IPS-NIHi11 (cell line): Measurements from ENCODE around the gene SLC22A3.
"Not testable (repeated sequence)": the region's sequence is repeated elsewhere in the genome, so short reads cannot be mapped to it uniquely, and the experiment has no call there.

Experiments used
- DNase-seq: peaks from one replicate; pipeline ENCODE4 v3.0.0; 2012; ENCODE audit warnings: mixed read lengths, low spot score

SLC22A3 gene

DNA sequence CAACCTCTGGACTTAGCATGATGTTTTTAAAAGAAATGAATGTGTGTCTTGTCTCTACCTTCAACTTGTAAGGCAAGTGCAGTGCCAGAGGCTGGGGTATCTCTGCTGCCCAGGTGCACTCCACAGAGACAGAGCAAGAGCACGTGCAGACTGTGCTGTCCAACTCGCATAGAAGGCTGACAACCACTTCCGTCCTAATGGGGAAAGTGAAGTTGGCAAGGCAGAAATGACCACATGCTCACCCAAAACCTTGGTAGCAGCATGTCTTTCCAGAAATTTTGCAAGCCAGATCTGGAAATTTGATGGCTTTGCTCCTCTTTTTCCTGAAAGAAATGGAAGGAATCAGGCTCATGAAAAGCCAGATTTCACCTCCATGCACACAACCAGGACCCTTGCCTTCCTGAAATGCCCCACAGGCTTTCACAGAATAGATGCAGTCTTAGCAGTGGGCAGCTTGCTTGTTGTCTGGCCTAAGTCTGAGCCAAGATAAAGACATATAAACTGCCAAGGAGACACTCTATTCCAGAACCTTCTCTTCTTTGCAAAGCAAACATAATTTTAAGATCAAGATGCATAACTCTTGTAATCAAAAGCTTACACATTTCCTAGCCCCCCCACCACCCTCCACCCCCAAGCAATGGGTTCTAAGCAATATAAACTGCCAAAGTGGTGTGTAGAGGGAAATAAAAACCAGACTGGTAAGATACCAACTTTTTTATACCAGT is 26.8 kb downstream of the SLC22A3 start:
- DNase-seq = no peak

DNA sequence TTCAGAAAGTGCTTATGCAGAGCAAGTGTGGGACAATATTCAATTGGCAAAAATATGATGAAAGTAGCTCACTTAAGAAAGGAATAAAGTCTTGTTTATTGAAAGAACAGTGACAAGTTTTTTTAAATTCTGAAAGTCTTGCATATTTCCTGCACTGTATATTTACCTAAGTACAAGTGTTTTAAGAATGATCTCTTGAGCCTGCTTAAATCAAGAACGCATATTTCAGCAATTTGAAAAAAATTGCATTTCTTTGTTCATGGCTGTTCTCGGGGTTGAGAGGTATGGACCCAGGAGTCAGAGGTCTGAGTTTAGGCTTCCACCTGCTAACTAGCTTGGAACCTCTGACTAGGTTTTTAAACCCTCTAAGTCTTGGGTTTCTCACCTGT is 27.4 kb downstream of the SLC22A3 start:
- DNase-seq = no peak

DNA sequence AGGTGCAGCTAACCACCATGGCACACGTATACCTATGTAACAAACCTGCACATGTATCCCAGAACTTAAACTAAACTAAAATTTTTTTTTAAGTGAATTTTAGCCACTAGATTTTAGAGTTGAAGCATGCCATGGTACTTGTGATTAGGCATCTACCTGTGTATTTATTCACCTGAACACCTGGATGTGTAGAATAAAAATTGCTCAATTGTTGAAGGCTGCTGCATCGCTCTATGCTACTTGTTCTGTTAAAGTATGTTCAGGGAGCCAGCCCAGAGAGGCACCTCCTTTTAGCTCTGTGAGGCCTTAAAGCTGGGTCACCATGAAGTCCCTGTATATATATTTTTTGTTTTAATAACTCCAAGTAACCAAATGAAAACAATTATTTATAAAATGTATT is 28.3 kb downstream of the SLC22A3 start:
- DNase-seq = no peak

DNA sequence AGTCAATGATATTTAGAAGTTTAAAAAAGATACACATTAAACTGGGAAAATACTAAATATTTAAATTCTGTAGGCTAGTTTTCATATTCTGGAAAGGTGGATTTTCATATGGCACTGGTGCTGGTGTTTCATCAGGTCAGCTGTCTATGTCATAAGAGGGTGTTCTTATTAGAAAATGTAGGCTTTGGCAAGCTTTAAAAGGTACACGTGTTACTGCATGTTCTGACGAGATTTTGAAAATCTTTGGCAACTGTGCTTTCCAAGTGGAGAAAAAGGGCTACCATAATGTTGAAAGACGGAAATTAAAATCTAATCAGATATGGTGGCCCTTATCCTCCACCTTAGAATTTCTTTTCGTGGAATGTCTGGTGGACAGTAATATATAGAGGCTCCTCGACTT is 30.0 kb downstream of the SLC22A3 start:
- no peak for DNase-seq

DNA sequence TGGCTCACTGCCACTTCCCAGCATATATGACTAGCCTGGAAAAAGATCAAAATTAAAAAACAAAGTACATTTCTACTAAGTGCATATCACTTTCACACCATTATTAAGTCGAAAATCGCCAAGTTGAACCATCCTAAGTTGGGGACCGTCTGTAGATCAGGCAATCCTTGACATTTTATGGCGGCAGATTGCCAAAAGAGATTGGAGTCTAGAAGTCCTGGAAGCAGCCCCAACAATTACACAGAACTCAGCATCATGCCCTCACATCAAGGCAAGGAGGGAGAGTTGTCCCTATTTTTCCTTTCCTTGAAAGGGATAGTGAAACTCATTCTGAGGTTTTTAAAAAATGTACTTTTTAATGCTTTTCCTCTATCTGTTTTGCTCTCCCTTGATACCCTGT is 30.7 kb downstream of the SLC22A3 start:
- DNase-seq = no peak

GRCh38 chr6:160379466-160379865 is 31.3 kb downstream of the SLC22A3 start:
- no peak for DNase-seq

DNA sequence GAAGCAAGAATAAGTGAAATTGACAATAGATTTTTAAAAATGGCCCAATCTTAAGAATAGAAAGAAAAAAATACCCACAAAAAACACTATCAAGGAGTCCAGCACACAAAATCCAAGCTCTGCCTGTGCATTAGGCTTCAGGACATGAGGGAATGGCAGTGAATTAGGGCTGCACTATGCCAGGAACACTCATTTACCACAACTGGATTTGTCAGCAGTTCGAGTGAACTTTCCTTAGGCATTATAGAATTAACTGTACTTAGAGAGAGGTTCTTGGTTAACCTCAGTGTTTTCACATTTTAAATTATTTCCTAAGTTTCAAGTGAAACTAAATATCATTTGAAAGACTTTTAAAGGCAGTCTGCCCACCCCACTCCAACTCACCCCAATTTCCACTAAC is 34.8 kb downstream of the SLC22A3 start:
- no peak for DNase-seq

DNA sequence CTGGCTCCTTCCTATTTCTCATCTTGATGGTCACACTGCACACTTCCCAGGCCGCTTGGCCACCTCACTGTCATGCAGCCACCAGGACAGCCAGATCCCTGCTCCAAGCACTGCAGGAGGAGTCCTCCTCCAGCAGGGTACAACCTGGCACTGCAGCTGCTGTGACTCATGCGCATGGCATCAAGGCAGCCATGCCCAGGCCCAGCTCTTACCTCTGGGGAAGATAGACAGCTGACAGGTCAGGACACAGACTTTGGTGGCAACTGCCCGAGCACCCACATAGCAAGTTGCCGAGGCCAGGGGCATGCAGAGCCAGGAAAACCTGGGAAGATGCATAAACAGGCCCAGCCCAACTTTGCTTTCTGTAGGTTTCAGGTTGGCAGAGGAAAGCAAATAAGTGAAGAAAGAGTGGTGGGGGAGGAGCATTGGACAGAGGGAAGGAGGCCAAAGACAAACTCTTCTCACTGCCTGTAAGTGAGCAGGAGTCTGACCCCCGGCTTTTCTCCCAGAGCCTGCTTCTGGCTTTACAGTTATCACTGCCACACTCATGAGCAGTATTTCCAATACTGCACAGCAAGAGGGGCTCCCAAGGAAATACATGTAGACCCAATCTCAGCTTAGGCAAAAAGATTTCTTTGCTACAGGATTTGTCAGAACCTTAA is 38.8 kb downstream of the SLC22A3 start:
- DNase-seq = no peak

GRCh38 chr6:160387916-160388643 is 39.9 kb downstream of the SLC22A3 start:
- DNase-seq = no peak

DNA sequence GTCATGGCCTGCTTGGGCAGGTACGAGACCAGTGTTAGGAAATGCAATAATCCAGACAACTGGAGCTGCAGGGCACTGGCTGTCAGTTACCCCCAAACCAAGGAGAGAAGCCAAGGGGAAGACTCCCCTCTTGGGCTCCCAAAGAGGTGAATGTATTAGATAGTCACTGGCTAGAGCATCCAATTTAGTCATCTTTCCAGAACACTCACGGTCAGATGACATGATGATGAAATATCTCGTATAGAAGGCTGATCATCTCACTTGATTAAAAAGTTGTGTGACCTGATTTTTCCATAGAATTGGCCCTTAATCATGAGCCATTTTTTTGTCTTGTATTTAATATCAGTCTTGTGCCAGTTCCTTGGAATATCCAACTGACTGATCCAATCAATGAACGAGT is 40.7 kb downstream of the SLC22A3 start:
- no peak for DNase-seq

GRCh38 chr6:160391419-160392116 is 43.4 kb downstream of the SLC22A3 start:
- DNase-seq = no peak

- not testable (repeated sequence) for DNase-seq
Observed at GRCh38 chr6:160393442-160393841, 45.3 kb downstream of the SLC22A3 start.

DNA sequence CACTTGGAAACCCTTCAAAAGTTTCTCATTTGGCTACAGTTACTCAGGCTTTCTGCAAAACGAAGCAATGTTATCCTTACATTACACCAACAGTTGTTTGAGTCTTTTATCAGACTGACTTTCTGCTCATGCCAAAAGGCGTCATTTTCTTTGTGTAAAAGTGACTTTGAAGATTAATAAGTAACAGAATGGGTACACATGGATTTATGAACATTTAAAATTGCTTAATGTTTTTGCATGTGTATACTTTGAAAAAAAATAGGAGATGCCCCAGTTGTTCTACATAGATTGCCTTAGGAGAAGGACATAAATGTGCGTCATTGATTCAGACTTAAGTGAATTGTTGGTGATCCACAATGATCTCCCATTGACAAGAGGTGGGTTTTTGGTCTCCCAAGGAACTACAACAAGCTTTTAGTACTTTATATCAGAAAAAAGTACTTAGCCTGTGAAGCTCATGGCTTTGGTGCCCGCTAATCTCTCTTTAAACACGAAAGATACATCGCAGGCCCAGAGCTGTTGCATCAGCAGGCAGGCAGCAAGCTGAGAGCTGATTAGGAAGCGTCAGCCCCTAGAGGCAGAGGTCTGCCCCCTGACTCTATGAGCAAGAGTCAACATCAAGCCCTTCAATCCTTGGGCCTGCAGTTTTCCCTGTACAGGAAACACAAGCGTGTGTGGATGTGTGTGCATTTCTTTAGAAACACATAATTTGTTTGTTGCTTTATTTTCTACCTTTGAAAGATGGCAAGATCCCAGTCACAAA is 45.9 kb downstream of the SLC22A3 start:
- peak; percentile 43 for DNase-seq

GRCh38 chr6:160394654-160395035 is 46.5 kb downstream of the SLC22A3 start:
- no peak for DNase-seq

DNA sequence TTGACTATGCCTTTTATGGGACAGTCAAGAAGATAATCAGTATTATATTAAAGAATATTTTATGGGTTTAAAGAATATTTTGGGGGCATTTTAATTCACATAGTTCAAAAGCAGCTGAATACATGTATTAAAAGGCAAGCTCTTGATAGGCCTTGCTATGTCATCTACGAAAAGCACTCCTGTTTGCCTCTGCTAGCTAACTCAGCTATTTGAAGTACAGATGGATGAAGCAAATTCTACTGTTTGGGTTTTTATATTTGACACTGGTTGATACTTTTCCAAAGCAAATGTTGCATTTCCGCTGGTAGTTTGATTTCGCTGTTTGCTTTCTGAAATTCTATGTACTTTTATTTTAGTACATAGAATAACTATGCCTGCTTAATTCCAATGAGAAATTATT is 47.0 kb downstream of the SLC22A3 start:
- DNase-seq = no peak

GRCh38 chr6:160396292-160396691 is 48.1 kb downstream of the SLC22A3 start:
- DNase-seq = no peak

DNA sequence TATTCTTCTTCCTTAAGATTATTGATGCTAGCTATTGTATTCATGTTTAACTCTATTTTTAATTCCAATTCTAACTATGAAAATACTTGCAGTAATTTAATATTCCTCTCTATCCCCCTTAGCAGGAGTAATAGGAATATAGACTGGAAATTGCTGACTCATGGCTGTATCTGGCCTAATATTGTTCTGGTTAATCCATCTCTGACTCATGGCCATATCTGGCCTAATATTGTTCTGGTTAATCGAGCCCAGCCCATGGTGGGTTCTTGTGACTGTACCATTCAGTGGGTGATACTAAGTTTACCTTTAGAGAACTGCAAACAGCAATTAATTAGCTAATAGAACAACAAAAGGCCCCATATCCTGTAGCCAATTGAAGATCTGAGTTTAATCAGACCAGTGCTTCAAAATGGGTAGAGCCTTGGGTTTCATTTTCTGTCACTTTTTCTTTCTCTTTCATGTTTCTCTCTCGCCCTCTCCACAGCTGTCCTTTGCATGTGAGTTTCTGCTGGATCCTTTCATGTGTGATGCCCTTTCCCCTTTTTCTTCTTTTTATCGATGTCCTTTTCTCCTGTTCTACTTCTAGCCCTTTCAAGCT is 50.6 kb downstream of the SLC22A3 start:
- no peak for DNase-seq

GRCh38 chr6:160400446-160400845 is 52.3 kb downstream of the SLC22A3 start:
- DNase-seq = no peak

DNA sequence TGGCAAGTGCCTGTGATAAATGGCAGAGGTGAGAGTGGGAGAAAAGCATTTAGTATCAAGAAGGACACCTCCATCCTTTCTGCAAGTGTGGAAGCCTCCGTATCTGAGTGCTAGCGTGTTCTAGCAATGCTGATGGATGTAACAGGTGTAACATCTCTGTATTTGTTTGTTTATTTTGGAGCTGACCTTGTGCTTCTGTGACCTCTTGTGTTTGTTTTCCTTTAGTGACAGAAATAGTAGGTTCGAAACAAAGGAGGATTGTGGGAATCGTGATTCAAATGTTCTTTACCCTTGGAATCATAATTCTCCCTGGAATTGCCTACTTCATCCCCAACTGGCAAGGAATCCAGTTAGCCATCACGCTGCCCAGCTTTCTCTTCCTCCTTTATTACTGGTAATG is 60.4 kb downstream of the SLC22A3 start:
- no peak for DNase-seq

DNA sequence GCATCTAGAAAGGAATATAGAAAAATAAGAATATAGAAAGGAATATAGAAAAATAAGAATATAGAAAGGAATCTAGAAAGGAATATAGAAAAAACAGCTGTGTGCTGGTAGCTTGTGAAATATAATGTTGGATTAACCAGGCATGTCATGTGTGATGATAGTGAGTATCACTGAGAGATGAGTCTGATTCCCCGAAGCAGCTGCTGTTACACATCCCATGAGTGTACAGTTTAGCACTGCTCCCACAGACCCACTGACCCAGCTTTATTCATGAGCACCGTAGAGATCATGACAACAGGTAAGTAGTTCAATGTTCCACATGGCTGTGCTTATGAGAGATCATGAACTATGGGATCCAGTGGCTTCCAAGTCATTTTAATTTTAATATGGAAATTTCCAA is 64.8 kb downstream of the SLC22A3 start:
- DNase-seq = no peak

GRCh38 chr6:160417146-160417545 is 69.0 kb downstream of the SLC22A3 start:
- DNase-seq = no peak

DNA sequence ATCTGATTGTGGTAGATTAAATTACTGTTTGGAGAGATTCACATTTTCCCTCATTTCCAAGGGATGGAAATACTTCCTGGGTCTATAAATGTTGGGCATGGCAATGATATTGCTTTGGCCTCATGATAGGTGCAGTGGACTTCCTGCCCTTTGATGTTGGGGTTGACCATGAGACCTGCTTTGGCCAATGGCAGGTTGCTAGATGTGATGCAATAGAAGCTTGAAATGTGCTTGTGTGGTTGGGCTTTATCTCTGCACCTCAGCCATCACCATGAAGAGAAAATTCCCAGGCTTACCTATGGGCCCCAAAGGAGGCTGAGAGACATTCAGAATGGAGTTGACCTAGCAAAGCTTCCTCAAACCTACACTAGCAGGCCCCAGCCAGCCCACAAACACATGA is 69.4 kb downstream of the SLC22A3 start:
- no peak for DNase-seq
